Measurements from ENCODE around the gene RASAL3. TPM values are rescaled to one million over a fixed set of nuclear protein-coding genes. Genes with fewer than 3 reads are reported as not detected.

RASAL3 gene
- total and polyA plus RNA-seq, 2 of the 8 experiments (the other 6 are each of a cell fraction or from before 2014, with no cell fraction given) = 0.19 to 0.63 TPM

DNA sequence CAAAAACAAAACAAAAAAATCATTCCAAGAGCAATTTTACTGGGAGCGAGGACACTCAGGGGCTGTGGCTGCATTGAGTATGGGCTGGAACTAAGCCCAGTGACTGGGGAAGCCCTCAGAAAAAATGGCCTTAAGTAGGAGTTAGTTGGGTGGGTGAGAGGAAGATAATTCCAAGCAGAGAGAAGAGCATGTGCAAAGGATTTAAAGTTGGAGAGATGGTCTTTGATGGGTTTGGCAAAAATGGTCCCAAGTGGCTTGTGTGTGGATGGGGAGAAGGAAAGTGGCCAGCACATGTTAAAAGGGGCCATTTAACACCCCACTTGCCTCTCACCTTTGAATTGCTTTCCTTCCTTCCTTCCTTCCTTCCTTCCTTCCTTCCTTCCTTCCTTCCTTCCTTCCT lies 37.3 kb upstream of the RASAL3 start:
- Histone ChIP-seq H3K14ac (ENCODE audit: insufficient read length) (no peak overlapping the region), H2AFZ (ENCODE audit: low read length) (no peak overlapping the region), H3K4me3 (ENCODE audit: extremely low read depth in 1 of 4, insufficient read depth in 2 of 4, low read depth in 3 of 4, low read length in 4 of 4) (no peak overlapping the region), H3K79me1 (ENCODE audit: low read depth, low read length) (no peaks in the 10 kb centered on the region), H3K27me3 (replicated peaks in 1 of 4; ENCODE audit: control insufficient read depth in 3 of 4, extremely low read depth in 1 of 4, insufficient read depth in 3 of 4, low read length in 3 of 4) (no peaks in the 10 kb centered on the region), H4K91ac (replicated peaks; ENCODE audit: insufficient read length, low read length) (no peak overlapping the region), H2BK120ac (replicated peaks; ENCODE audit: low read depth, low read length) (no peak overlapping the region), H3K4ac (replicated peaks; ENCODE audit: insufficient read length, low read depth, low read length) (no peak overlapping the region), H3K36me3 (ENCODE audit: control insufficient read depth in 2 of 4, insufficient read depth in 4 of 4, low read length in 3 of 4) (no peaks in the 10 kb centered on the region; a peak in 1 of 8 replicates), H2BK20ac (ENCODE audit: low read length) (no peak overlapping the region), H2AK5ac (ENCODE audit: low read depth, low read length) (no peak overlapping the region), H4K5ac (ENCODE audit: insufficient read length, low read depth, low read length) (no peak overlapping the region), H3K23ac (ENCODE audit: insufficient read length) (no peak overlapping the region), H4K8ac (ENCODE audit: extremely low read depth, insufficient read depth, low read length) (no peak overlapping the region), H3K4me1 (replicated peaks in 1 of 4; ENCODE audit: control insufficient read depth in 3 of 4, insufficient read depth in 4 of 4, low read length in 3 of 4) (no peaks in the 10 kb centered on the region), H2BK5ac (ENCODE audit: low read depth, low read length) (no peak overlapping the region), H2BK15ac (ENCODE audit: low read length) (no peak overlapping the region), H4K20me1 (replicated peaks in 1 of 2; ENCODE audit: control insufficient read depth in 1 of 2, insufficient read depth in 2 of 2, low read length in 2 of 2) (no peaks in the 10 kb centered on the region), H3K79me2 (ENCODE audit: control insufficient read depth in 1 of 2, insufficient read depth in 2 of 2, low read length in 2 of 2) (no peaks in the 10 kb centered on the region), H2BK12ac (ENCODE audit: low read depth, low read length) (no peak overlapping the region), H3K9ac (replicated peaks in 1 of 4; ENCODE audit: extremely low read depth in 1 of 4, low read depth in 3 of 4, low read length in 3 of 4) (no peak overlapping the region), H3K23me2 (ENCODE audit: low read depth, low read length) (no peaks in the 10 kb centered on the region), H3K27ac (ENCODE audit: low read depth, low read length) (no peak overlapping the region), H3K9me3 (ENCODE audit: insufficient read depth in 2 of 2, low read depth in 1 of 2, low read length in 1 of 2) (peaks cover 43 to 69% of the 10 kb centered on the region in 2 experiments), H3K4me2 (ENCODE audit: insufficient read depth in 1 of 2, low read depth in 2 of 2, low read length in 2 of 2) (no peak overlapping the region), H3K18ac (ENCODE audit: extremely low read depth, low read length) (no peak overlapping the region), H3K56ac (replicated peaks; ENCODE audit: insufficient read length, low read depth, low read length) (no peak overlapping the region)
- CTCF ChIA-PET (ENCODE audit: partially characterized antibody) = no interaction called here
- POLR2A ChIA-PET (ENCODE audit: partially characterized antibody) = no interaction called here
- FAIRE-seq (no peak), DNase-seq (ENCODE audit: low read depth in 1 of 2, low spot score in 2 of 2) (no peak)
- 81% methylated on average over 1 of the region's 1 CpG; no CpG with 5 or more reads in 1 of the 2 experiments for WGBS, 2 experiments (ENCODE audit: extremely low coverage in 1 of 2, insufficient coverage in 1 of 2, insufficient read length in 1 of 2, insufficient replicate concordance in 2 of 2, low coverage in 1 of 2, low lambda C conversion rate in 2 of 2, missing lambda C conversion rate in 1 of 2)
- no peak for TF ChIP-seq BACH1 (IDR thresholded peaks at IDR 0.05; ENCODE audit: low read length)
- no peak for TF ChIP-seq RXRA (IDR thresholded peaks at IDR 0.05; ENCODE audit: insufficient read depth, low read depth, low read length)
- no peak for TF ChIP-seq NRF1 (IDR thresholded peaks at IDR 0.05; ENCODE audit: low read depth, low read length)
- no peak for TF ChIP-seq PHF8 (conservative IDR thresholded peaks at IDR 0.05; ENCODE audit: low read depth, low read length)
- TF ChIP-seq RBBP5 (IDR thresholded peaks at IDR 0.05; ENCODE audit: borderline replicate concordance, low read depth, low read length) = no peak

Measured in H1 (cell line).